GM18526 (cell line): ENCODE data around the gene PIP5K1B.

Experiments
- POLR2A ChIP-seq: IDR thresholded peaks from 3 replicates; pipeline ENCODE4 v1.6.1; 2011; ENCODE audit not compliant: insufficient read length; ENCODE audit errors: extremely low read depth

Gene PIP5K1B

DNA sequence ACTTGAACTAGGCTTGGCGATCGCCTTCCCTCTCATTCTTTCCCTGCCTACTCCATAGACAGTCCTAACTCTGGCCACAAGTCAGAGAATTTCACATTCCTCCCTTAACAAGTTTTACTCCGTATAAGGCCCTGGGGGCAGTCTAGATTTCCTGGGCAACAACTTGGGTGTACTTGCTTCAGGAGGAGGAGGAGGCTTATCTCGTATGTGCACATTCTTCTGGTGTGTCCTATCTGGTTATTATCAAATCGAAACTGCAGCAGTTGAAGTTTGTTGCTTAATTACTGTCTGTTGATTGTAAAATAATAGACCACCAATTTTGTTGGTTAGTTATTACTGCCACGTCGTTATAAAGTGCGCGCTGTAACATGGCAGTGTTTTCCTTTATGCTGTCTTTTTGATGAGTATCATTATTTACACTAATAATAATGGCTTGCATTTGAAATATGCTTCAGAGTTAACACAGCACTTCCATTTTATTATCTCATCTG lies 42.0 kb downstream of the PIP5K1B start:
- no peak for TF ChIP-seq POLR2A

DNA sequence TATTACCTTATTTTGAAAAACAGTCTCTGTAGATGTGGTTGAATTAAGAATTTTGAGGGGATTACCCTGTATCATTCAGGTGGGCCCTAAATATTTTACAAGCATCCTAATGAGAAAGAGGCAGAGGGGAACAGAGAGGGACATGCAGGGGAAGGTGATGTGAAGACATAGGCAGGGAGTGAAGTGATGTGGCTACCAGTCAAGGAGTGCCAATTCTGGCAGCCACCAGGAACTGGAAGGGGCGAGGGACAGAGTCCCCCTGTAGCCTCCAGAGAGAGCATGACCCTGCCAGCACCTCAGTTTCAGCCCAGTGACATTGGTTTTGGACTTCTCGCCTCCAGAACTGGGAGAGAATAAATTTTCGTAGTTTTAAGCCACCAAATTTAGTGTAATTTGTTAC lies 44.1 kb downstream of the PIP5K1B start:
- TF ChIP-seq POLR2A: no peak

DNA sequence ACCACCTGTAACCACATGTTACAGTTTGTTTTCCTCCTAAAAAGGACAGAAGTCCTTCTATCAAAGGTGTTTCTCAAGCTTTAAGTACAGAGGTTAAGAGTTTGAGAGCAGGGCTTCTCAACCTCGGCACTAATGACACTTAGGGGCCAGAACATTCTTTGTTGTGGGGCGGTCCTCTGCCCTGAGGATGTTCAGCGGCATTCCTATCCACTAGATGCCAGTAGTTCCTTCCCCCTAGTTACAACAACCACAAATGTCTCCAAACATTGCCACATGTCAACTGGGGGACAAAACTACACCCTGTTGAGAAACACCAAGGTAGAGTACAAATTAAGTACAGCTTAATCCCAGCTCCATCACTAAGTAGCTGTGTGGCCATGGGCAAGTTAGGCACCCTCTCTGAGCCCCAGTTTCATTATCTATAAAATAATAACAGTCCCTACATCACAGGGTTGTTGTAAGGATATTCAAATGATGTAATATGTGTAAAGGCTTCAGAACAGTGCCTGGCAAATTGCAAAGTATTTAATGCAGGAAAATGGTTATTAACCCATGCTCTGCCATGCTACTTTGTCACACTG lies 44.6 kb downstream of the PIP5K1B start:
- no peak for TF ChIP-seq POLR2A

DNA sequence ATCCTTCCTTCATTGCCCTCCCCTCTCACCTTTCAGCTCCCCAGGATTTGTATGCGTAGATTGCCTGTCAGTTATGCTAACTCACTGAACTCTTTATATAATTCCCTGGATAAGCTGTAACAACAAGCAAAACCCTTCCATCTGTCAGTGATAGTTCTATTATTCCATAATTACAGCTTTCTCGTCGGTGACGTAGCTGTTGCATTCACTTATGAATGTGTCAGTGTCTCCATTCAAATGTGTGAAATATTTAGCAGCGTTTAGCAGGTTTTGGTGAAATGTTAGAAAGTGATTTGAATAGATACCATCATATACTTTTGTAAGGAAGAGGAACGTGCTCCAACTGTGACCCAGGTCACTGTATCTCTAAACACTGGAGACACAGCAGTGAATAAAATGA lies 45.2 kb downstream of the PIP5K1B start:
- TF ChIP-seq POLR2A: no peak

DNA sequence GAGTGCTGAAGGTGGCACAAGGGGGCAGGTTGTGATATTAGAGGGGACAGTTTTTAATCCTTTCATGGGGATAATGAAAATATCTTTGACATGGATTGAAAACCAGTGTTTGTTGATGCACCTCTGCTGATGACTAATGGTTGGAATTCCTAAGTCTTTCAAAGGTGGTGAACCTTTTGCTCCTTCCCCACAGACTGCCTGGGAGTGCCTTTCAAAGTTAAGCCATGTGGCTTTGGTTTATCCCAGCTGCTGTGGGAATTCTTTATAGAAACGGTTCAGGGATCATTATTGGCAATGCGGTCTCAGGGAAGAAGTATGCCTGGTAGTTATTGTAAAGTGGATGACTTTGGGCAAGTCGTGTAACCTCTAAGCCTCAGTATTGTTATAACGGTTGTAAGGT lies 45.7 kb downstream of the PIP5K1B start:
- TF ChIP-seq POLR2A: no peak

DNA sequence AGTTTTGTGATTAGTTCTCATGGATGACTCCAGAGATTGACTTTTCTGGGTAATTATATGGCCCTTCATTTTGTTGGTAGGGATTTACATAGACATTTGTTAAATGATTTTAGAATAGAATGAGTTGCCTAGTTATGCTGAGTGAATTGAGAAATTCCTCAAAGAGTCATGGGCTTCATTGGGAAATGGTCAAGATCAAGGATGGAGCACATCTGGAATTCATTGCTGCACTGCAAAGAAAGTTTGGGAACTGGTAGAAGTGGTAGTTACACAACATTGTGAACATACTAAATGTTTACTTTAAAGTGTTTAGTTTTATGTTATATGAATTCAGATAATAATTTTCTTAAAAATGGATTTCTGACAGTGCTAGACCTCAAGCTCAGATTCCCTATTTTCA lies 46.5 kb downstream of the PIP5K1B start:
- TF ChIP-seq POLR2A: no peak

DNA sequence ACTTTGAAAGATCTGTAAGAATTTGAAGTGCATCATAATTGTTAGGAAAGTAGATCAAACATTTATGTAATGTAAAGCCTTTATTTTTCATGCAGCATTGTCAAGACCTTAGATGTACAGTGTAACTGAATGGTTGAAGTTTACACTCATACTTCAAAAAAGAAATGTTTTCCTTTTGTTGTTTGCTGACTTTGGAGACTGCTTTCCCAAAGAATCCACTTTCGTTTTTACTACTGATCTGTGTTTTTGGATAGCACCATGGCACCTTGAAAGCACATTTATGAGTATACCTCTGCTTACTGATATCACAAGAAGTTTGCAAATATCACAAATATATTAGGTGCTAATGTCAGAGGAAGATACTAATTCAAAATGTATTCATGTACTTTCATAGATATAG lies 50.0 kb downstream of the PIP5K1B start:
- TF ChIP-seq POLR2A: no peak

DNA sequence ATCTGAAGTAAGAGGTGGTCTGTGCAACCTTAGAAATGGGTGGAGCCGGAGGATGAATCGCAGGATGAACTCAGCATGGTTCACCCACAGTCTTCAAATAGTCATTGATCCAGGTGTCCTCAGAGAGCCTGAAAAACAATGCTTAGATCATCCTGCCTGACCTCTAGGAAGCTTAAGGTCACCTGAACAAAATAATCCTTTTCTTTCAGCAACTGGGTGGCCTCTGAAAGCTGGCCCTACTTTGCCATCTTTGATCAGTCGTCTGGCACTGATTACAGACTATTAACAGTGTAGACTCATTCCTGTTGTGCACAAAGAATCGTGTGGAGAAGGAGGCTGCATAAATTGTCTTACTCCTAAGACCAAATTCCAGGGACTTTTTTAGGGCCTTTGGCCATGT lies 50.7 kb downstream of the PIP5K1B start:
- TF ChIP-seq POLR2A: no peak

DNA sequence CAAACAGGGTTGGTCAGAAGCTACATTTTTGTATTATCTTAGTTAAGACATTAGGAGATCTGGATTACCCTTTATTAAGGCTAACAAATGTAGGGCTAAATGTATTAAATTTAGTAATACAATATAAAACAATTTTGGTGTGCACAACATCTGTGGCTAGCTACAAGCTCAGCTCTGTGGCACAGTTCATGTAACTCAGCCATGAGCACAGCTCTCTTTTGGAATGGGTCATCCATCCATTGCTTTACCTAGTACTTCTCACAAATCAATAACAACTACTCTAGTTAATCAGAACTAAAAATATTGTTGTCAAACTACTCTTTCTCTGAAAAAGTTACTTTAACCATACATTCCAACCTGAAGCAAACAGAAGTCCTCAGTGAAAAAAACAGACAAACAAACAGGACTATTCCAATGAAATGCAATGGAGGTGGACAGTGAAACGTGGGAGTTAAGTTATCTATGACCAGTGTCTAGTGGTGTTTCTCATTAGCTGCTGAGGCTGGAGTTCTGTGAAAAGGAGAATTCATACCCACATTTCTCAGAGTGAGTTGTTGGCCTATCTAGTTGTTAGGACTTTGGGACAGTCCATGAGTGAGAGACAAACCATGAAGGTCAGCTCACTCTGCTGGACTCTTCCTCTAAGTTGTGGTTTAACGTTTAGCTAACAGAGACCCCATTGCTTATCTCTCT lies 55.1 kb downstream of the PIP5K1B start:
- TF ChIP-seq POLR2A: no peak

DNA sequence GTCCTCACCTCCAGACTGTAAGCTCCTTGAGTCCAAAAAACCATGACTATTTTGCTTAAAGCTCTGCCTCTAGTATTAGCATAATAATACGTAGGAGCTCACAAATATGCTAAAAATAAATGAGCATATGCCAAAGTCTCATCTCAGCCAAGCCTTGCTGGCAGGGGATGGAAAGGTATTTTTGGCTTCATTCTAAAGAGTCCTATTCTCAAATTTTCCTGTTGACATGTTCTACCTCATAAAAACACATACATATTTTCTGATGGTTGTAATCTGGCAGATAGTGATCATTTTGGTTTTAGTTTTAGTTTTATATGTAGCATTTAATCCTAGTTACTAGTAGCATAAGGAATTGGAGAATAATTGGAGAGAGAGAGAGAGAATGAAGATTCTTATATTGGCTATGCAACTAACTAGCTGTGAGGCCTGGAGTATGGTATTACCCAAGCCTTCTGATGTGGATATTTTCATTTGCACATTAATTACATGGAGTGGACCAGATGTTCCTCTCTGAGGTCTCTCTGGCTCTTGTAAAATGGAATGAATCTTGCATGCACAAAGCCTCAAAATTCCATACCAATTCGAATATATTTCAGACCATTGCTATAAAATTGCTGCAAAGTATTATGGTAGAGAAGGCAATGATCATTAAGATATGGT lies 55.8 kb downstream of the PIP5K1B start:
- TF ChIP-seq POLR2A: no peak

DNA sequence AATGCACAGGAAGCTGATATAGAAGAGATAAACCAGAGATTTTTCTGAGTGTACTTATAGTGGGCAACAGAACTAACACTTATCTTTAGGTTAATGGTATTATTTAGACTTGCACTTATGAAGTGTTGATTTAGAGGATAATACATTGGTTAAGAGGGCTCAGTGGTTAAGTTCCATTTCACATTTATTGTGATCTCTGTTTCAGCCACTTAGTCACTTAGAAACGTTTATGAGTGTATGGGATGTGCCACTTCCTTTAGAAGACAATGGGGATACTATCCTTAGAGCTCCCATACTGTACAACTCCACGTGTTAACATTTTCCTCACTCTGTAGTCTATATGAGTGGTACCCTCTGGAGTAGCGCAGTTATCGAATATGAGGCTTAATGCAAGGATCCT lies 57.5 kb downstream of the PIP5K1B start:
- TF ChIP-seq POLR2A: no peak

DNA sequence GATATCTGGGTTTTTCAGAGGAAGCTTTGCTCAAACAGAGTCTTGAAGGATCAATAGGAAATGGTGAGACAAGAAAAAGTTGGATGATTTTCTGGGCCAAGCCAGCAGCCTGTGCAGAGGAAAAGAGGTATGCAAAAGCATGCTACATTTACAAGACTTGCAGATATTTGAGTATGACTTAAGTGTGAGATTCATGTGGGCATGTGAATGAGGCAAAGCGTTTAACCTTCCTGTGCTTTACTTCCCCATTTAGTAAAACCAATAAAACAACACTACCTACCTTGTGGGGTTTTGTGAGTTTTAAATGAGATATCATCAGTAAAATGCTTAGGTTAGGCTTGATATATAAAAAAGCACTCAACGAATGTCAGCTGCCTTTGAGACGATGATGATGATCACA lies 58.1 kb downstream of the PIP5K1B start:
- TF ChIP-seq POLR2A: no peak

DNA sequence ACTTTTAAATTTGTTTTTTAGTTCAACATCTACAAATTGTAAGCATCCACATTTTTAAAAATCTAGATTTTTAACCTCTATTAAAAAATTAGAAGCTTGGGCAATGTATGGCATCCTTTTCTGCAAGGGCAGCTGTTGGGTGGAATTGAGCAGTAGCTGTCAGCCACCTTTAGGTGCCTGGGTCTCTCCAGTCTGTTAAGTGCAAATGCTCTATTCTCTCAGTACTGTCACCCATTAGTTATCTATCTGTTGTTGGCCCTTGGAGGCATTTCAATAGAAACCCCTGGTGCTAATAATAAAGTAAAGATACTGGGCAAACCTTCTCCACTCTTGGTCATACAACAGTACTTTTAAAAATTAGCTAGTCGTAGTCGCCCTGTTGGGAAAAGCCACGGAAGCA lies 63.6 kb downstream of the PIP5K1B start:
- TF ChIP-seq POLR2A: no peak

DNA sequence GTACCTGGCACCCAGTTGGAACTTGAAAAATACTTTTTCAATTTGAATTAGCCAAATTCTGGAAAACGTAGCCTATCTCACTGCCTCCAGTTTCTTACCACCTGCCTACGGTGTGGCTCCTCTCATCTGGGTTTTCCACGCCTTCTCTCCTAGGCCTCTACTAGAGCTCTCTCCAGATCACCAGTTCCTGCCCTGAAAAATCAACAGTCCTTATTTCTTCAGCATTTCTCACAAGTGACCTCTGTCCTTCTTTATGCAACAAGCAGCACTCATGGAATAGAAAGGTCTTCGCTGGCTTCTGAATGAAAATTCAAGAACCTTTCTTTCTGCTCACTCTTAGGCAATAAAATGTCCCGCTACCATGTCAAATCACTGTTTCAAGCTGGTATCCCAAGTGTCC lies 64.8 kb downstream of the PIP5K1B start:
- TF ChIP-seq POLR2A: no peak

DNA sequence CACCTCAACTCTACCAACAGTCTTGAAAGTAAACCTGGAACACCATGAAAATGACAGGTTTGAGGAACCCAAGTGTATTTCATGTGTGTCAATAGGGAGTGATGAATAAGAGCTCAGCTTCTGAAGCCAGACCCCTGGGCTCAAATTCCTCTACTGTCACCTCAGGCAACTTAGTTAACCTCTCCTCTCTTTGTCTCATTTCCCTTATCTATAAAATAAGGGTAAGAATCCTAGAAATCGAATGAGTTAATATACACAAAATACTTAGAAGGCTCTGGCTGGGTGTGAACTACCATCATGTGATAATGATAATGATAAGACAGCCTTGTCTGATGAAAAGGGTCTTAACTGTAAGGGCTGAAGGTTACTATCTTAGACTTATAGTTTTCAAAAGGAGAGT lies 66.3 kb downstream of the PIP5K1B start:
- no peak for TF ChIP-seq POLR2A

DNA sequence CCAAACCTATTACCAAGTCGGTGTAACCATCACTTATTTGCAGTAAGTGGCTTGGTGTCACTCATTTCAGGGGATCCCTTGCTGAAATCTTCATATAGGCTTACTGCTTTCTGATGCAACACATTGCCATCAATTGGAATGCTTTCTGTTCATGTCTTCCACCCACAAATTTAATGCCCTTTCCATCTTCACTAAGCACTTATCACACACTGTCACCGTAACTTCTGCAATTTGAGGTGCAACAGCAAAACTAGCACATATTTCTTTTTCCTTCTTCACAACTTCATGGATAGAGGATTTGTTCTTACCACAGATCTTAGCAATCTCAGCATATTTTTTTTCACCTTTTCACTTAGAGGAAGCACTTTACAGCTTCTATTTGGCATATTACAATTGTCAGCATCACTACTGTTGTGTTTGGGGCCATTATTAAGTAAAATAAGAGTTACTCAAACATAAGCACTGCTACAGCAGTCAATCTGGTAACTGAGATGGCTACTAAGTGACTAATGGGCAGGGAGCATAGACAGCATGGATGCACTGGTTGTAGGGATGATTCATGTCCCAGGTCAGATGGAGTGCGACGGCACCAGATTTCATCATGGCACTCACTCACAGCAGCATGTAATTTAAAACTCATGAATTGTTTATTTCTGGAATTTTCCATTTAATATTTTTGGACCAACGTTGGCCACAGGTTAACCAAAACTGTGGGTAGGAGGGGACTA lies 70.1 kb downstream of the PIP5K1B start:
- no peak for TF ChIP-seq POLR2A

DNA sequence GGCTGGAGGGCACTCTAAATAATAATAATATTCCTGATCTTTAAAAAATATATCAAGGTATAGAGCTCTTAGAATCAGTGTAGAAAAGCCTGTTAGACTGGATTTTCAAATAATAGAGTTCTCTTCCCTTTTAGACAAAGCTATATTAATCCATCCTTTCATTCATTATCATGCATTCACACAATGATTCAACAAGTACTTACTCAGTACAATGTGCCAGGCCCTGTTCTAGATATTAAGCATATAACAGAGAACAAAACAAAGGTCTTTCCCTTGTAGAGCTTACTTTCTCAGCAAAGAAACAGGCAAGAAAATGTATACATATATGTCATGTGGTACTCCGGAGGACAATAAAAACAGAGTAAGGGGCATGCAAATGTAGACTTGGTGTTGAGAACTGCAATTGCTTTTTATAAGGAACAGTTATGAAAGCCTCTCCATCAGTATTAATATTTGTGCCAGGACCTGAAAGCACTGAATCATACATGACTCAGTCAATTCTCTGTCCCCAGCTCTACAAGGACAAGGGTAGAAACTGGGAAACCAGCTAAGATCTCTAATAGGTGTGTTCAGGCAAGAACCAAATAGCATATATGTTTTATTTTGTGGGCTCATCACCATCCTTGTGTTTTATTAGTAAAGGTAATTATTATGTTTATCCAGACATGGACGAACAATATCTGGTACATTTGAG lies 72.2 kb downstream of the PIP5K1B start:
- no peak for TF ChIP-seq POLR2A
